Measurements from ENCODE around the gene SIGLEC15.

- TF ChIP-seq, protein P1, sequence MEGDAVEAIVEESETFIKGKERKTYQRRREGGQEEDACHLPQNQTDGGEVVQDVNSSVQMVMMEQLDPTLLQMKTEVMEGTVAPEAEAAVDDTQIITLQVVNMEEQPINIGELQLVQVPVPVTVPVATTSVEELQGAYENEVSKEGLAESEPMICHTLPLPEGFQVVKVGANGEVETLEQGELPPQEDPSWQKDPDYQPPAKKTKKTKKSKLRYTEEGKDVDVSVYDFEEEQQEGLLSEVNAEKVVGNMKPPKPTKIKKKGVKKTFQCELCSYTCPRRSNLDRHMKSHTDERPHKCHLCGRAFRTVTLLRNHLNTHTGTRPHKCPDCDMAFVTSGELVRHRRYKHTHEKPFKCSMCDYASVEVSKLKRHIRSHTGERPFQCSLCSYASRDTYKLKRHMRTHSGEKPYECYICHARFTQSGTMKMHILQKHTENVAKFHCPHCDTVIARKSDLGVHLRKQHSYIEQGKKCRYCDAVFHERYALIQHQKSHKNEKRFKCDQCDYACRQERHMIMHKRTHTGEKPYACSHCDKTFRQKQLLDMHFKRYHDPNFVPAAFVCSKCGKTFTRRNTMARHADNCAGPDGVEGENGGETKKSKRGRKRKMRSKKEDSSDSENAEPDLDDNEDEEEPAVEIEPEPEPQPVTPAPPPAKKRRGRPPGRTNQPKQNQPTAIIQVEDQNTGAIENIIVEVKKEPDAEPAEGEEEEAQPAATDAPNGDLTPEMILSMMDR (IDR thresholded peaks at IDR 0.05; ENCODE audit: insufficient read depth, low read length), result no peak
- no peak for TF ChIP-seq GABPA (IDR thresholded peaks at IDR 0.05; ENCODE audit: low read depth)
- TF ChIP-seq POLR2AphosphoS5 (IDR thresholded peaks at IDR 0.05; ENCODE audit: low read depth), result no peak
Measured at GRCh38 chr18:45850021-45850420, 24.5 kb downstream of the SIGLEC15 start.

Data from HL-60 (cell line).